Stimulated activated CD4-positive, alpha-beta T cell treated with anti-CD3 and anti-CD28 coated beads, Interleukin-2, amount 100 ng/mL, for 48 hours (primary cell): ENCODE results near the gene CDC42BPB.

Experiments used
- DNase-seq, 2 donors: peaks; one replicate each; pipeline ENCODE4 v3.0.0-alpha.2; 2020

Gene CDC42BPB

GRCh38 chr14:102984336-102985102 lies 72.8 kb downstream of the CDC42BPB start:
- no peak for DNase-seq

GRCh38 chr14:102983496-102983895 lies 73.9 kb downstream of the CDC42BPB start:
- DNase-seq: no peak

DNA sequence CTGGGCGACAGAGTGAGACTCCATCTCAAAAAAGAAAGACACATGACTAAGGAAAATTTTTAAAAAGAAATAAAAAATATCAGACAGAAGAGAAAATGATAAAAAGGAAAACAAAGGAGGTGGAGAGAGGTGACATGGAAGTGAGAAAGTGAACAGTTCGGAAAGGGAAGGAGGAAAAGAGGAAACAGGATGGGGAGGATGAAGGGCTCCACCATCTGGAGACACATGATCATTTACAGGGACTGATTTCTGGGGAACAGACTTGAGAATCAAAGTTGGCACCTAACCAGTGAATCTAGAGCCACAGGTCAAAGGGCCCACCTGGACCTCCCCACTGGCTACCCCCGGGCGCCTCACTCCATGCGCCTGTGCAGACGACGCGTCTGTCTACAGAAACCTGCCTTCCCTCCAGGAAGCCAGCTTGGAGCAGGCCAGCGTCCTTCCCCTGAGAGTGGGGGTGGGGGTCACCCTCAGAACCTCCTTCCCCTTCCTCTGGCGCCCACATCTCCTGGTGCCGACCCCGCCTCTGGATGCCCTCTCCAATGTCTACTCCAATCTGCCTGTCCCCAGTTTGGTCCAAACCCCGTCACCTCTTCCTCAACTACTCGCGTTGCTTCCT lies 74.4 kb downstream of the CDC42BPB start:
- DNase-seq: no peak

DNA sequence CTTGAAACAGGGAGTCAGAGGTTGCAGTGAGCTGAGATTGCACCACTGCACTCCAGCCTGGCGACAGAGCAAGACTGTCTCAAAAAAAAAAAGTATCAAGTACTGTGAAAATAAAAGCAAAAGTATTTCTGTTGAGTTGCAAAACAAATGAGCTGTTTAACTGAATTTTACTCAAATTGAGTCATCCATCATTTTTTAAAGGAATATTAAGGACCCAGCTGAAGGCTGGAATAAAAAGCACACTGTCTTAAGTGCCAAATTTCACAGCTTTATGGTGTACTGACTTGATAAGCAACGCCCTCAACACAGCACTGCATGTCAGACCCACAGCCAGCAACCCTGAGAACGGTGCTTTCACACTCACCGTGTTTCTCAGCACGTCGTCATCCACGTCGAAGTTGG lies 76.9 kb downstream of the CDC42BPB start:
- DNase-seq: no peak

DNA sequence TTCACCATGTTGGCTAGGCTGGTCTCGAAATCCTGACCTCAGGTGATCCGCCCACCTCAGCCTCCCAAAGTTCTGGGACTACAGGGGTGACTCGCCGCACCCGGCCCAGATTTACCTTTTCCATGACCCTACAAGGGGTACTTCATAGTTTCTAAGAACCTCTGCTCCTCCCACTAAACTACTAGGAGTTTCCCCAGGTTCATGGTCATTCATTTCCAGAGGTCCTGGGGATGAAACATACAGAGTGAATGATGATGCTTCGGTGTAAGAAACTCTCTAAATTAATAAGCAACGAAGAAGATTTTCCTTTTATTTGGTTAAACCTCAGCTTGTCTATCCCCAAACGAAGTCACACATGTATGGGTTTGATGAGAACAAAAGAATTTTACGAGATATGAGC lies 77.9 kb downstream of the CDC42BPB start:
- no peak for DNase-seq

- no peak for DNase-seq
These were observed 79.9 kb downstream of the CDC42BPB start for GRCh38 chr14:102977475-102977874.

DNA sequence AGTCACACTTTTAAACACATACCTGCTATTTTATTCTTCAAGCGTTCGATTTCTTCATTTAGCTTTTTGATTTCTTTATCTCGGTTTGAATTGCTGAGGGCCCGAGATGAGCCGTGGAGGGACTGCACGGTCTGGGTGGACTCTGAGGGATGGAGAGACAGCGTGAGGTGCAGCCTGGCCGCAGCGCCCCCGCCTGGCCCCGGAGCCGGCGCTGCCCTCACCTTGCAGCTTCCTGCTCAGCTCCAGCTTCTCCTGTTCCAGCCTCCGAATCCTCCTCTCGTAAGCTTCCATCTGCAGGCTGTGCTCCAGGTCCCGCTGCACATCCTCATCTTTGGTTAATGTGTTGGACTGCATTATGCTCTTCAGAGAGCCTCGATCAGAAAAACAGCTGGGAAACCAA lies 81.7 kb downstream of the CDC42BPB start:
- no peak for DNase-seq

- no peak for DNase-seq
These were observed 83.6 kb downstream of the CDC42BPB start for GRCh38 chr14:102973706-102974285.

- no peak for DNase-seq
These were observed 85.3 kb downstream of the CDC42BPB start for GRCh38 chr14:102971836-102972606.

- DNase-seq: no peak
These were observed 86.0 kb downstream of the CDC42BPB start for GRCh38 chr14:102971314-102971713.

DNA sequence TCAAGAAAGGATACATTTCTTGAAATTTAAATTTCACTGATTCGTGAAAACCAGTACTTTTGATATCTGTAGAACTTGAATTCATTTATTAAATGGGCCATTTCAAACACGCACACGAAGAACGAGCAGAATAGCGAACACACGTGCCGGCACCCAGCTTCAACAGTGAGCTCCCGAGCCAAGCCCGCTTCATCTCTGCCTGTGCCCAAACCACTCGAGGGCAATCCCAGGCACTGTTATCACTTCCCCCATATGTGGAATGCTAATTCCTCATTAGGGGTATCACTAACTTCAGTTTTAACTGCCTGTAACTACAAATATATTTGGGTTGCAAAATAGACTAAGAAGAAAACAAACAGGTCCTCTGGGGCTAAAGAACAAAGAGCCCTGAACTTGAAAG lies 86.9 kb downstream of the CDC42BPB start:
- DNase-seq: no peak

- DNase-seq: no peak
These were observed 87.4 kb downstream of the CDC42BPB start for GRCh38 chr14:102969901-102970300.

- DNase-seq: no peak
These were observed 88.1 kb downstream of the CDC42BPB start for GRCh38 chr14:102969060-102969791.

- no peak for DNase-seq
These were observed 89.0 kb downstream of the CDC42BPB start for GRCh38 chr14:102968306-102968705.

DNA sequence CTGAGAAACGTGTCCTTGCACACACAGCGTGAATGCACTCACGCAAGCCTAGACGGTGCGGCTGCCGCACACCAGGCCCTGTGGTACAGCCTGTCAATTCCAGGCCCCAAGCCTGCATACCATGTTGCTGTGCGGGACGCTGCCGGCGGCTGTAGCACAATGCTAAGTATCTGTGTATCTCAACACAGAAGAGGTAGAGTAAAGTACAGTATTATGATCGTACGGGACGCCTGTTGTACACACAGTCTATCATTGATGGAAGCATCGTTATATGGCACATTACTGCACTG lies 89.9 kb downstream of the CDC42BPB start:
- DNase-seq: no peak

DNA sequence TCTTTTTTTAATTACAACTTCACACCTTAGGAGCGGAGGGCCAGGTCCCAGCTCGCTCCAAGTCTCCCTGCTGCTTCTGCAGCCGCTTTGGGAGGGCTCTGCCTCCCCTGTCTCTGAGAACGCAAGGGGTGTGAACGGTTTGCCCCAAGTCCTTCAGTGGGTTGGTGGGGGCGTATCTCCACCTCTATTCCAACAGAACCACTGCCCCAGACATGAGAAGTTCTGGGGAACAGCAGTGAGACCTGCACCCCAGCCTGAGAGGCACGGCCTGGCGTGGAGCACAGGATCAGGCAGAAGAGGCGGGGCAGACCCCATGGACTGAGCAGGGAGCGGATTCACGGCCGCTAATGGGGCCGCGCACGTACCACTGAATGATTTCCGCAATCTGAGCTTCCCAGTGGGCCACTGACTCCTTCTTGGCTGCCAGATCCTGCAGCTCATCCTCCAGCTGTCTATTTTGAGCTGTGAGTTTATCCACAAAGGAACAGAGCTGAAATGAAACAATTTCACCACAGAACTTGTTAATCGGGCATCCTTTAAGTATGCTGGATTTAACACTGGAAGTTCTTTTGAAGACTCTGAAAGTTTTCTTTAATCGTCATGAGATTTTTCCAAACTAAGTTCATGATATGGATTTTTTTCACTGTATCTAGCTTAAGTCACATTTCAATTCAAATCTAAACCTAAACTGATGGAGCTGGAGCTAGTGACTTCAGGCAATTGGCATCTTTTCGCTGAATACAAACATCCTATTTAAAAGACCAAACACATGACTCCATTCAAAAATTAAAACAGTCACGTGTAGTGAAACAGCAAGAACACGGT lies 90.5 kb downstream of the CDC42BPB start:
- DNase-seq: no peak

GRCh38 chr14:102965971-102966655 lies 91.2 kb downstream of the CDC42BPB start:
- no peak for DNase-seq

DNA sequence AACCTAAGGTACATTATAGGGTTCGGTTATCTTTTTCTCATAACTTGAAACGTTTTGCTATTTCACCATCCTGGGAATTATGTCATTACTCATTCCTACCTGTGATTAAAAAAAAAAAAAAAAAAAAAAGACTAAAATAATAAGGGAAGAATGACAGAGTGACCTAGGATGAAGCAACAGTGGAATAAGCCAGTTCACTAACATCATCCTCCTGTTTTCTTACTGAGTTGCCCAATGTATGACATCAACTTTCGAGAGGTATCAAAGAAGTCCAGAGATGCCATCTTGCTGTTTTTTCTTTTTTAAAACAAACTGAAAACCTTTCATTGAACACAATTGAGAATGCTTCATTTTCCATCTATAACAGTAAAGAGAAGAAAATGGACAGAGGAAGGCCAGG lies 92.1 kb downstream of the CDC42BPB start:
- DNase-seq: no peak

- DNase-seq: no peak
These were observed 93.1 kb downstream of the CDC42BPB start for GRCh38 chr14:102964152-102964730.

DNA sequence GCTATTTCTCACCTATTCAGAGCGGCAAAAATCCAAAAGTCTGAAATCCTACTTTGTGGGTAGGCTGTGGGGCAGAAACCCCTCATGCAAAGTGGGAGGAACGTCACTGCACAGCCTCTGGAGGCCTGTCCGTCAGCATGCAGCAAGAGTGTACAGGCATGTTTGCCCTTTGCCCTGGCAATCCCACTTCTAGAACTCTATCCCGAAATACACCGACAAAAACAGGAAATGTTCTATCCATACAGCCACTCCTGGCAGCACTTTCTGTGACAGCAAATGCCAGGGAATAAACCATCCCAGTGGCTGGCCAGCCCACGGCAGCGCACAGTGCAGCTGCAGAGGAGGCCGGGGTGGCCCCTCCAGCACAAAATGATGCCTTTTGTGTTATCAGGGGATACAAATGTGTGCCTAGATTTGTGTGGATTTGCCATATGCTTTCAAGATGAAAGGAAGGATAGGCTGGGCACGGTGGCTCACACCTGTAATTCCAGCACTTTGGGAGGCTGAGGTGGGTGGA lies 95.2 kb downstream of the CDC42BPB start:
- no peak for DNase-seq

GRCh38 chr14:102958461-102958860 lies 98.9 kb downstream of the CDC42BPB start:
- no peak for DNase-seq
